ENCODE results near the gene PLXNA1.

- TF ChIP-seq CTCF (IDR thresholded peaks at IDR 0.05) (no peak), POLR2A (IDR thresholded peaks at IDR 0.05) (no peak), POLR2AphosphoS5 (IDR thresholded peaks at IDR 0.05) (no peak)
Observed at GRCh38 chr3:127031413-127031810, 48.5 kb downstream of the PLXNA1 start.

Data from prostate gland (tissue), 2 donors.